Measurements from ENCODE around the gene PAM16. TPM values are rescaled to one million over a fixed set of nuclear protein-coding genes. Genes with fewer than 3 reads are reported as not detected.
A peak's percentile ranks its signal among the peaks of the same experiment; 100 is the strongest.

Gene PAM16
- total RNA-seq, 6 donors from 2014 or later: 45.5 to 71.8 (median 62.6) TPM

DNA sequence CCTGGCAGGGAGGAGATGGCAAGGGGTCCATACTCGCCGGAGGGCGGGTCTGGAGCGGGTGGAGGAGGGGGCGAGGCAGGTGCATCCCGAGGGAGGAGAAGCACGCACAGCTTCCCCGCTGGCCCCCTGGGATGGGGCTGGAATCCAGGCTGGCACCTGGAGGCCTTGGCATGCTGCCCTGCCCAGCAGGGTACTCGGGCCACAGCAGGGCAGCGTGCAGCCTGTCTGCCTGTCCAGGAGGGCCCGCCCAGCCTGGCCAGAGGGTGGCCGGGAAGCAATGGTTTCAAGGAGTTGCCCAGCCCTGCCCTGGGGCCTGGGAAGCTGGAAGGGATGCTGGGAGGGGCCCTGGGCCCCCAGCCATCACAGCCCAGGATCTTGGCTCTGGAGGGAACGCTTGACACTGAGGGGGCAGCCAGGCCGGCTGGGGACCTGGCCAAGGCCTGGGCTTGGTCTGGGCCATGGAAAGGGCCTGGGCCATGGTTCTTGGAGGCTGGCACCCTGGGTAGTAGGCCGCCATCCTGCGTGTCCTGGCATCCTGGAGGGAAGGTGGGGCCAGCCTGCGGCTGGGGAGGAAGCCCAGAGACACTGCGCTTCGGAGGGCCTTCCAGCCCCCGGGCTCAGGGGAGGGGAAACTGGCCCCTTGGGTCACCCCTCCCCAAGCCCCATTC is 34.1 kb downstream of the PAM16 start:
- H3K27ac ChIP-seq: peak overlapping the region; percentile 93 to 96 (median 94)
- peak in 1 of 2 donors; percentile 42 for TF ChIP-seq POLR2AphosphoS5 (IDR thresholded peaks at IDR 0.05)
- peak in 2 of 4 donors; percentile 28 to 54 for TF ChIP-seq POLR2A (IDR thresholded peaks at IDR 0.05)
- TF ChIP-seq, protein P1, sequence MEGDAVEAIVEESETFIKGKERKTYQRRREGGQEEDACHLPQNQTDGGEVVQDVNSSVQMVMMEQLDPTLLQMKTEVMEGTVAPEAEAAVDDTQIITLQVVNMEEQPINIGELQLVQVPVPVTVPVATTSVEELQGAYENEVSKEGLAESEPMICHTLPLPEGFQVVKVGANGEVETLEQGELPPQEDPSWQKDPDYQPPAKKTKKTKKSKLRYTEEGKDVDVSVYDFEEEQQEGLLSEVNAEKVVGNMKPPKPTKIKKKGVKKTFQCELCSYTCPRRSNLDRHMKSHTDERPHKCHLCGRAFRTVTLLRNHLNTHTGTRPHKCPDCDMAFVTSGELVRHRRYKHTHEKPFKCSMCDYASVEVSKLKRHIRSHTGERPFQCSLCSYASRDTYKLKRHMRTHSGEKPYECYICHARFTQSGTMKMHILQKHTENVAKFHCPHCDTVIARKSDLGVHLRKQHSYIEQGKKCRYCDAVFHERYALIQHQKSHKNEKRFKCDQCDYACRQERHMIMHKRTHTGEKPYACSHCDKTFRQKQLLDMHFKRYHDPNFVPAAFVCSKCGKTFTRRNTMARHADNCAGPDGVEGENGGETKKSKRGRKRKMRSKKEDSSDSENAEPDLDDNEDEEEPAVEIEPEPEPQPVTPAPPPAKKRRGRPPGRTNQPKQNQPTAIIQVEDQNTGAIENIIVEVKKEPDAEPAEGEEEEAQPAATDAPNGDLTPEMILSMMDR (IDR thresholded peaks at IDR 0.05): peak in 1 of 6 experiments; percentile 19
- TF ChIP-seq EP300 (IDR thresholded peaks at IDR 0.05): peak in 1 of 4 donors; percentile 23
- peak overlapping the region; percentile 76 to 89 (median 77) for H3K4me3 ChIP-seq
- DNase-seq (peak; percentile 88), ATAC-seq (ENCODE audit: low FRiP score in 2 of 2) (peak; percentile 20 to 81)
- H3K27me3 ChIP-seq: peaks cover 0 to 10% (median 4%) of the 10 kb centered on the region in 4 donors
- peaks cover 52 to 84% (median 71%) of the 10 kb centered on the region in 4 donors for H3K4me1 ChIP-seq
- 36% methylated on average over 16 of the region's 20 CpGs; no CpG with 5 or more reads in 1 of the 2 donors for WGBS, 2 donors
- H3K9me3 ChIP-seq: no peaks in the 10 kb centered on the region
- H3K36me3 ChIP-seq: no peaks in the 10 kb centered on the region

DNA sequence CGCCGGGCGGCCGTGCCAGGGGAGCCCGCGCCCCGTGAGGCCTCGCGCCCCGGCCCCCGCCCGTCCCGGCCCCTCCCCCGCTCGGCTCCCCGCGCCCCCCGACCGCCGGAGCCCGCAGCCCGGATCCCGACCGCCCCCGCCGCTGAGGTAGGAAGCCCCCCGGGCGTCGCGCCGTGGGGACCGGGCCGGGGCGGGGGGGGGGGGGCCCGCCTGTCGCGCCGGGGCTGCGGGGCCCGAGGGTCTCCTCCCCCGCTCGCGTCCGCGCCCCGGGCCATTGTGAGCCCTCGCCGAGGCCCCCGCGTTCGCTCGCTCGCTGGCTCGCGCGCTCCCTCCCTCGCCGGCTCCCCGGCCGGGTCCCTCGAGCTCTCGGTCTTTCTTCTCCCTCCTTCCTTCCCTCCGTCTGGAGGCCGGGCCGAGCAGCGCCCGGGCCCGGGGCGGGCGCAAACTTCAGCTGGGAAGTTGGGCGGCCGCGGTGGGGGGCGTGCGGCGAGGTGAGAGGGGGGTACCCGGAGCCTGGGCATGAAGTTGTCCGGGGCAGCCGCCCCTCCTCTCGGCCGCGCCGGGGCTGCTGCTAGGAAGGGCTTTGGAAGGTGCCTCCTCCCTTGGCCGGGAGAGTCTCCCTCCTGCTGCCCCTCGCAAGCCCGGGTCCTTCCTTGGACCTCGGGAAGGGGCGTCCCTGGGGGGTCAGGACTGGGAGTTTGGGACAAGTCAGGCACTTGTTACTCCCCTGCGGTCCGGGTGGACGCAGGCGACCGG is 34.8 kb downstream of the PAM16 start:
- 22% methylated on average over 12 of the region's 93 CpGs; no CpG with 5 or more reads in 1 of the 2 donors for WGBS, 2 donors
- H3K4me3 ChIP-seq: peak overlapping the region; percentile 76 to 89 (median 77)
- H3K4me1 ChIP-seq: peaks cover 52 to 77% (median 68%) of the 10 kb centered on the region in 4 donors
- H3K9me3 ChIP-seq: no peaks in the 10 kb centered on the region
- no peak for ATAC-seq (ENCODE audit: low FRiP score in 2 of 2)
- peaks cover 0 to 10% (median 4%) of the 10 kb centered on the region in 4 donors for H3K27me3 ChIP-seq
- H3K27ac ChIP-seq: peak overlapping the region; percentile 93 to 96 (median 94)
- peak in 1 of 2 donors; percentile 88 for DNase-seq
- TF ChIP-seq POLR2AphosphoS5 (IDR thresholded peaks at IDR 0.05) (no peak), POLR2A (IDR thresholded peaks at IDR 0.05) (no peak), EP300 (IDR thresholded peaks at IDR 0.05) (no peak)
- TF ChIP-seq, protein P1 (IDR thresholded peaks at IDR 0.05): no peak
- H3K36me3 ChIP-seq: no peaks in the 10 kb centered on the region

DNA sequence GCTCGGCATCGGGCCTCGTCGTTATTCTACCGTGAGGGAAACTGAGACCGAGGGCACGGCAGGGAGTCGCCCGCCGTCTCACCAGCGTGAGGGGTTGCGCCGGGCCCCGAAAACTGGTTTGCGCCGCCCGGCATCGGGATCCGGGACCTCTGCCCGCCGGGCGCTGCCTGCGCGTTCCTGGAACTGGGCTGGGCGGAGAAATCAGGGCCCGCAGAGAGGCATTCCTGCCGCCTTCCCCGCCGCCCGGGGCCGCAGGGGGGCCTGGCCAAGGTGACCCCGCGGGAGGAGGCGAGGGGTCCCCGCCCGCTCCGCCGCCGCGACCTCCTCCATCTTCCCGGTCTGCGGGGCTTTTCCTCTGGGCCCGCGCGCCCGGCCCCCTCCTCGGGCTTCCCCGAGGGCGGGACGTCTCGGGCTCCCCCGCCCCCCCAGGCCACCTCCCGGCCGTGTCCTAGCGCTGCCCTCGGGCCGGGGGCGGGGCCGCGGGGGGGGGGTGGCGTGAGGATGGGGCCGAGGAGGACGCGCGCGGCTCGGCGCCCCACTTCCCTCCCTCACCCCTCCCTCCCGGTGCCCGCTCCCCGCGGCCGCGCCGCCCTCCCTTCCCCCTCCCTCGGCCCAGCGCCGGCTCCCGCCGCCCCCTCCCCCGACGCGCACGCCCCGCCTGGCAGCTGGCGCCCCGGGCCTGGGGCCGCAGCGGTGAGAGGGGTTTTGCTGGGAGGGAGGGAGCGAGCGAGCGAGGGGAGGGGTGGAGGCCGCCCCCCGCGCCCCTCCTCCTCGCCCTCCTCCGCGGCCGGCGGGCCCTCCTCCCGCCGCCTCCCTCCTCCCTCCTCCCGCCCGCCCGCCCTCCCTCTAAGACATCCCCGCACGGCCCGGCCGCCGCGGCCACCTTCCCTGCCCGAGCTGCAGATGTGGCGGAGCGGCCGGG is 35.7 kb downstream of the PAM16 start, which contains the start of gene GLIS2:
Gene GLIS2 (plus strand): TSS at position 882 of the 922 bp plus-strand sequence. CDS start 16,214 bp downstream, outside the sequence.
- Histone ChIP-seq H3K9me3 (no peaks in the 10 kb centered on the region), H3K27ac (peak within 1 kb of the TSS; percentile 93 to 97 (median 94)), H3K36me3 (no peaks in the 10 kb centered on the region), H3K27me3 (peaks cover 0 to 10% (median 4%) of the 10 kb centered on the region in 4 donors), H3K4me1 (peaks cover 44 to 69% (median 59%) of the 10 kb centered on the region in 4 donors), H3K4me3 (peak within 1 kb of the TSS; percentile 76 to 89 (median 77))
- DNase-seq (peak; percentile 82 to 95), ATAC-seq (ENCODE audit: low FRiP score in 2 of 2) (peak; percentile 68 to 86)
- TF ChIP-seq, protein P1 (IDR thresholded peaks at IDR 0.05): peak in 1 of 6 experiments; percentile 36
- no peak for TF ChIP-seq EP300 (IDR thresholded peaks at IDR 0.05)
- peak; percentile 8 to 40 for TF ChIP-seq POLR2AphosphoS5 (IDR thresholded peaks at IDR 0.05)
- TF ChIP-seq POLR2A (IDR thresholded peaks at IDR 0.05): peak in 3 of 4 donors; percentile 43 to 68 (median 59)
- WGBS, 2 donors: 0% methylated on average over 6 of the region's 115 CpGs; no CpG with 5 or more reads in 1 of the 2 donors

DNA sequence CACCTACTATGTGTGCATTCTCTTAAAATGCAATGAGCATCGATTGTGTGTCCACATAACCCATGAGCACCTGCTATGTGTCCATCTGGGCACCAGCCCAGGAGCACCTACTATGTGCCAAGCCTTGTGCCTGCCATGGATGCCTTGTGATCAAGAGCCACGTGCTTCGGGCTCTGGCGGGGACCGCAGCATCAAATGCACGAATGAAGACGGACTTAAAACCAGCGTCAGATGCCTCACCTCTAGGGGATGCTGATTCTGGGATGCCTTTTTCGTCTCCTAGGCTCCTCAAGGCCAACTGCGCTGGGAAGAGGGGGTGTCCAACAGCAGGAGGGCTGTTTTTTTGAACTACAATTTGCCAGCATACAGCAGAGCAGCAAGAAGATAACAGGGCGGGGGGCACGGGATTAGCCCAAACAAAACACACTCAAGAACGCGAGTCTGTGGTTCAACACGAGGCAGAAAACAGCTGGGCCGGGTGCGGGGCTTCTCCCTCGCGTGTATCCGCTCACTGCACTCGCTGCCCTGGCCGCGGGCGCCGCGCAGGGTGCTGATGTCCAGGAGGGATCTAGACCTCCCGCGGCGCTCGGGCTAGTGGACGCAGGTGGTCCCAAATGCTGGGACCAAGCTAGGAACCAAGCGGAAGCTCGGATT is 36.5 kb downstream of the PAM16 start:
- DNase-seq (peak in 1 of 2 donors; percentile 89), ATAC-seq (ENCODE audit: low FRiP score in 2 of 2) (peak in 1 of 2 donors; percentile 20)
- H3K4me1 ChIP-seq: peaks cover 41 to 62% (median 56%) of the 10 kb centered on the region in 4 donors
- H3K4me3 ChIP-seq: peak overlapping the region; percentile 30 to 89 (median 77)
- no peaks in the 10 kb centered on the region for H3K36me3 ChIP-seq
- H3K27me3 ChIP-seq: peaks cover 0 to 10% (median 4%) of the 10 kb centered on the region in 4 donors
- H3K27ac ChIP-seq: peak overlapping the region; percentile 93 to 97 (median 94)
- H3K9me3 ChIP-seq: no peaks in the 10 kb centered on the region
- TF ChIP-seq, protein P1 (IDR thresholded peaks at IDR 0.05): no peak
- TF ChIP-seq POLR2AphosphoS5 (IDR thresholded peaks at IDR 0.05) (no peak), EP300 (IDR thresholded peaks at IDR 0.05) (no peak), POLR2A (IDR thresholded peaks at IDR 0.05) (no peak)
- 0 to 4% methylated on average over 15 to 30 of the region's 33 CpGs for WGBS, 2 donors
